Endothelial cell of umbilical vein (primary cell): ENCODE results near the gene FRMPD1. TPM values are rescaled to one million over a fixed set of nuclear protein-coding genes. Genes with fewer than 3 reads are reported as not detected.

Source experiments
- BruUV-seq: library from RNA; stranded (reverse); fragments of 400-500 nt; replicated peaks from 2 replicates; lab custom pipeline; 2021; lab: Mats Ljungman, UMichigan
- CTCF ChIA-PET: fragments of 300-600, 350-600 bp; sonication (Branson Sonifier 250); formaldehyde crosslinking; loops from one replicate; lab custom pipeline; 2021; ENCODE audit warnings: antibody characterized with exemption, inconsistent platforms; lab: Charles Lee
- POLR2A ChIA-PET: fragments of 300-600, 350-600 bp; sonication (Branson Sonifier 250); formaldehyde crosslinking; loops from one replicate; lab custom pipeline; 2021; ENCODE audit warnings: antibody characterized with exemption, inconsistent platforms; lab: Charles Lee
- DNase-seq: peaks from one replicate; pipeline ENCODE4 v3.0.0-alpha.2; 2011; ENCODE audit warnings: low read depth, low spot score
- FAIRE-seq: peaks from 2 replicates; lab custom pipeline; 2011; peaks lifted over from hg19 to GRCh38; lab: Jason Lieb, UNC
- H2AFZ ChIP-seq: 2 replicates; pipeline ENCODE4 v1.6.0; 2012; ENCODE audit warnings: low read depth, low read length, control low read depth, inconsistent platforms
- H3K27ac ChIP-seq: 2 replicates; pipeline ENCODE4 v1.5.1; 2011; ENCODE audit warnings: low read depth, mild to moderate bottlenecking, control low read depth, low read length, moderate library complexity; ENCODE audit not compliant: insufficient read depth
- H3K27me3 ChIP-seq, 2 experiments: 2 replicates each; pipeline versions ENCODE4 v1.6.0 to v1.6.1; 2011; ENCODE audit warnings: low read length in 2 of 2, mixed read lengths in 1 of 2; ENCODE audit not compliant: control insufficient read depth in 2 of 2, insufficient read depth in 2 of 2
- H3K36me3 ChIP-seq, 2 experiments: 2 replicates in 1 of 2; 3 replicates in 1 of 2; pipeline ENCODE4 v1.5.1; 2011; ENCODE audit warnings: low read length in 2 of 2, mild to moderate bottlenecking in 1 of 2, moderate library complexity in 1 of 2; ENCODE audit not compliant: control insufficient read depth in 2 of 2, insufficient read depth in 2 of 2; ENCODE audit errors: extremely low read depth in 1 of 2
- H3K4me1 ChIP-seq: 3 replicates; pipeline ENCODE4 v1.5.1; 2011; ENCODE audit warnings: mild to moderate bottlenecking, low read length; ENCODE audit not compliant: control insufficient read depth, insufficient read depth; ENCODE audit errors: extremely low read depth
- H3K4me2 ChIP-seq: 2 replicates; pipeline ENCODE4 v1.6.1; 2011; ENCODE audit warnings: low read length, control low read depth, mixed read lengths; ENCODE audit not compliant: insufficient read depth
- H3K4me3 ChIP-seq, 3 experiments: fragments of 200-600 bp in 1 of 3; sonication (generic), shearing (Covaris generic) in 1 of 3; replicated peaks in 1 of 3; 2 replicates each; pipeline ENCODE4 v1.5.1; 2011 to 2016; ENCODE audit warnings: control low read depth in 3 of 3, low read length in 3 of 3, mild to moderate bottlenecking in 2 of 3, inconsistent platforms in 1 of 3, low read depth in 1 of 3, moderate library complexity in 1 of 3; ENCODE audit not compliant: insufficient read depth in 1 of 3
- H3K79me2 ChIP-seq: 2 replicates; pipeline ENCODE4 v1.6.0; 2012; ENCODE audit warnings: low read length, inconsistent platforms; ENCODE audit not compliant: control insufficient read depth, insufficient read depth
- H3K9ac ChIP-seq: replicated peaks from 2 replicates; pipeline ENCODE3; 2011; ENCODE audit warnings: low read length, control low read depth; ENCODE audit not compliant: insufficient read depth; ENCODE audit errors: extremely low read depth
- H3K9me1 ChIP-seq: replicated peaks from 3 replicates; pipeline ENCODE4 v1.6.0; 2011; ENCODE audit warnings: mild to moderate bottlenecking, low read length; ENCODE audit not compliant: control insufficient read depth, insufficient read depth; ENCODE audit errors: extremely low read depth
- H3K9me3 ChIP-seq: replicated peaks from 2 replicates; pipeline ENCODE4 v1.5.1; 2012; ENCODE audit warnings: low read length, inconsistent platforms; ENCODE audit not compliant: control insufficient read depth, insufficient read depth
- H4K20me1 ChIP-seq: replicated peaks from 2 replicates; pipeline ENCODE3; 2011; ENCODE audit warnings: mild to moderate bottlenecking, low read length; ENCODE audit not compliant: control insufficient read depth, insufficient read depth; ENCODE audit errors: extremely low read depth
- EZH2 ChIP-seq: IDR thresholded peaks from 2 replicates; pipeline ENCODE4 v1.6.1; 2012; ENCODE audit warnings: borderline replicate concordance, low read depth, mild to moderate bottlenecking, moderate library complexity, low read length, inconsistent platforms; ENCODE audit not compliant: severe bottlenecking
- FOS ChIP-seq: IDR thresholded peaks from 2 replicates; pipeline ENCODE4 v1.6.1; 2011; ENCODE audit warnings: mild to moderate bottlenecking, low read length, moderate library complexity, borderline replicate concordance; ENCODE audit not compliant: insufficient read depth
- GATA2 ChIP-seq: IDR thresholded peaks from 2 replicates; pipeline ENCODE4 v1.7.0; 2011; ENCODE audit warnings: low read depth, mild to moderate bottlenecking, moderate library complexity, mixed read lengths, low read length; ENCODE audit not compliant: insufficient read length, insufficient read depth
- MYC ChIP-seq: IDR thresholded peaks from one replicate; pipeline ENCODE4 v1.6.1; 2011; ENCODE audit warnings: mild to moderate bottlenecking, low read depth, low read length
- POLR2AphosphoS5 ChIP-seq: IDR thresholded peaks from 2 replicates; pipeline ENCODE4 v1.6.1; 2012; ENCODE audit warnings: low read depth, mild to moderate bottlenecking, control low read depth, low read length, moderate library complexity; ENCODE audit not compliant: insufficient read depth
- dilution Hi-C: fragments of 300-500 bp; cut with MboI; formaldehyde crosslinking; loops from one replicate; pipeline ENCODE4 v1.15.0; 2019; ENCODE audit warnings: low sequenced_read_pairs; ENCODE audit not compliant: extremely low pct_ligation_motif_present
- intact Hi-C: fragments of 100-400 bp; cut with micrococcal nuclease; formaldehyde crosslinking; loops from one replicate; pipeline ENCODE4 v1.10.0; 2022
- polyA plus RNA-seq, 4 experiments: library from polyadenylated mRNA; depleted of rRNA in 3 of 4; stranded (reverse) in 3 of 4; unstranded in 1 of 4; fragments of >200 nt; gene quantifications; 2 replicates each; pipeline versions ENCODE4 v1.2.1 to v1.2.3, GENCODE V29; 2011 to 2012; ENCODE audit warnings: missing spikeins in 1 of 4
- total RNA-seq: library from RNA; stranded (reverse); gene quantifications from 2 replicates; pipeline ENCODE4 v1.2.3, GENCODE V29; 2021
- TF ChIP-seq, protein P1 (sequence below), 2 donors: IDR thresholded peaks; 1 replicate in 1 of 2; 2 replicates in 1 of 2; pipeline ENCODE4 v1.5.1; 2011; ENCODE audit warnings: low read length in 2 of 2, mild to moderate bottlenecking in 2 of 2, moderate library complexity in 2 of 2, control low read depth in 1 of 2, inconsistent platforms in 1 of 2, low read depth in 1 of 2; ENCODE audit not compliant: insufficient read depth in 1 of 2; ENCODE audit errors: extremely low read depth in 1 of 2
- TF ChIP-seq, protein P2 (sequence below): IDR thresholded peaks from 2 replicates; pipeline ENCODE4 v1.6.1; 2011; ENCODE audit not compliant: insufficient read depth, insufficient read length

The FRMPD1 gene
- total and polyA plus RNA-seq, 2 donors (not counting 3 experiments of a cell fraction or from before 2014, with no cell fraction given), result not detected

DNA sequence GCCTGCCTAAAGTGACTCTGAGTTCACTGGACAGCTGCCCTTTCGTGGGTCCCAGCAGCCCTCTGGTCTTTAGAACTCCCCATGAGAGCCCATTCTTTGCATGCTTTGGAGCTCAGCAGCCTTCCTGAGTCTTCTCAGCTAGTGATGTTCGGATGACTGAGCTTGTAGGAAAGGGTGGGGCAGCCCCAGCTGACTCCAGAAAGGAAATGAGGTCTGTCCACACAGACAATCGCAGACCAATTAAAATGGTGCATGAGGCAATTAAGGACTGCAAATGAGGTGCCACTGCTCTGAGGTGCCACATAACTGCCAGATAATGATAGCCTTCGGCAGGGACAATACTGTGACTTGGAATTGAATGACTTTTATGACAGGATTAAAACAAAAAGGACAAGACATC, 32.9 kb upstream of the FRMPD1 start:
- H3K27me3 ChIP-seq, result peaks cover 8 to 9% of the 10 kb centered on the region in 2 experiments
- no peaks in the 10 kb centered on the region for H3K9me1 ChIP-seq
- POLR2A ChIA-PET, result no interaction called here
- BruUV-seq, result no TSS peak
- intact Hi-C loops (no loop called here), dilution Hi-C loops (no loop called here)
- no peaks in the 10 kb centered on the region for H3K4me1 ChIP-seq
- CTCF ChIA-PET, result no interaction called here
- H3K79me2 ChIP-seq, result no peaks in the 10 kb centered on the region
- no peak overlapping the region for H3K27ac ChIP-seq
- H4K20me1 ChIP-seq, result no peaks in the 10 kb centered on the region
- FAIRE-seq, result no peak
- H2AFZ ChIP-seq, result no peak overlapping the region
- TF ChIP-seq, protein P1, sequence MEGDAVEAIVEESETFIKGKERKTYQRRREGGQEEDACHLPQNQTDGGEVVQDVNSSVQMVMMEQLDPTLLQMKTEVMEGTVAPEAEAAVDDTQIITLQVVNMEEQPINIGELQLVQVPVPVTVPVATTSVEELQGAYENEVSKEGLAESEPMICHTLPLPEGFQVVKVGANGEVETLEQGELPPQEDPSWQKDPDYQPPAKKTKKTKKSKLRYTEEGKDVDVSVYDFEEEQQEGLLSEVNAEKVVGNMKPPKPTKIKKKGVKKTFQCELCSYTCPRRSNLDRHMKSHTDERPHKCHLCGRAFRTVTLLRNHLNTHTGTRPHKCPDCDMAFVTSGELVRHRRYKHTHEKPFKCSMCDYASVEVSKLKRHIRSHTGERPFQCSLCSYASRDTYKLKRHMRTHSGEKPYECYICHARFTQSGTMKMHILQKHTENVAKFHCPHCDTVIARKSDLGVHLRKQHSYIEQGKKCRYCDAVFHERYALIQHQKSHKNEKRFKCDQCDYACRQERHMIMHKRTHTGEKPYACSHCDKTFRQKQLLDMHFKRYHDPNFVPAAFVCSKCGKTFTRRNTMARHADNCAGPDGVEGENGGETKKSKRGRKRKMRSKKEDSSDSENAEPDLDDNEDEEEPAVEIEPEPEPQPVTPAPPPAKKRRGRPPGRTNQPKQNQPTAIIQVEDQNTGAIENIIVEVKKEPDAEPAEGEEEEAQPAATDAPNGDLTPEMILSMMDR (IDR thresholded peaks at IDR 0.05; ENCODE audit: extremely low read depth in 1 of 2, insufficient read depth in 1 of 2, low read depth in 1 of 2, low read length in 2 of 2), result no peak
- TF ChIP-seq GATA2 (no peak), MYC (no peak), FOS (no peak)
- TF ChIP-seq, protein P2, sequence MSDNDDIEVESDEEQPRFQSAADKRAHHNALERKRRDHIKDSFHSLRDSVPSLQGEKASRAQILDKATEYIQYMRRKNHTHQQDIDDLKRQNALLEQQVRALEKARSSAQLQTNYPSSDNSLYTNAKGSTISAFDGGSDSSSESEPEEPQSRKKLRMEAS, result no peak
- DNase-seq, result no peak
- H3K4me3 ChIP-seq, result no peak overlapping the region
- no peaks in the 10 kb centered on the region for H3K36me3 ChIP-seq
- H3K4me2 ChIP-seq, result no peak overlapping the region
- no peaks in the 10 kb centered on the region for H3K9me3 ChIP-seq
- no peak overlapping the region for H3K9ac ChIP-seq

DNA sequence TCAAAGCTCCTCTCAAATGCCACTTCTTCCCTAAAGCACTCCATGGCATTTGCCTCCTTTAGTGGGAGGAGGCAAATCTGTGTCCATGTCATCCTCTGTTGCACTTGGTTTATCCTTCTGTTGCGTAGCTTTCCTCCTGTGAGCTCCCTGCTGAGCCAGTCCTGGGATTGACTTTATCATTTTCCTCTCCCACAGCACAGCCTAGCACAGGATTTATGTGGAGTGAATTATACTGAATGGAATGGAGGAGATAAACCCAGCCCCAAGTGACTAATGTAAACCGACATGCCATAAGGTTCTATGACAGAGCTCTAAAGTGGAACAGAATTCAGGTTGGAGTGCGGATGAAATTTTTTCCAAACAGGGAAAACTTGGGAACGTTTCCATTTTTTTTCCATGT, 31.9 kb upstream of the FRMPD1 start:
- ChIA-PET CTCF (no interaction called here), POLR2A (no interaction called here)
- BruUV-seq, result no TSS peak
- FAIRE-seq (no peak), DNase-seq (no peak)
- Histone ChIP-seq H3K4me1 (no peaks in the 10 kb centered on the region), H3K9me3 (no peaks in the 10 kb centered on the region), H3K9me1 (no peaks in the 10 kb centered on the region), H3K4me2 (no peak overlapping the region), H3K9ac (no peak overlapping the region), H4K20me1 (no peaks in the 10 kb centered on the region), H3K27ac (no peak overlapping the region), H3K79me2 (no peaks in the 10 kb centered on the region), H2AFZ (no peak overlapping the region), H3K27me3 (peaks cover 4 to 9% of the 10 kb centered on the region in 2 experiments), H3K36me3 (no peaks in the 10 kb centered on the region), H3K4me3 (no peak overlapping the region)
- intact Hi-C loops (no loop called here), dilution Hi-C loops (no loop called here)
- TF ChIP-seq POLR2AphosphoS5 (no peak), EZH2 (no peak), GATA2 (no peak), FOS (no peak)
- TF ChIP-seq, protein P1 (IDR thresholded peaks at IDR 0.05; ENCODE audit: extremely low read depth in 1 of 2, insufficient read depth in 1 of 2, low read depth in 1 of 2, low read length in 2 of 2), result no peak
